Measurements from ENCODE around the gene MRPL22.
A peak's percentile ranks its signal among the peaks of the same experiment; 100 is the strongest.
"Not testable (repeated sequence)": the region's sequence is repeated elsewhere in the genome, so short reads cannot be mapped to it uniquely, and the experiment has no call there.

The MRPL22 gene

GRCh38 chr5:154993461-154993860, 52.6 kb downstream of the MRPL22 start:
- DNase-seq (ENCODE audit: low read depth in 4 of 4, low spot score in 1 of 4): no peak

GRCh38 chr5:154995679-154996078, 54.8 kb downstream of the MRPL22 start:
- DNase-seq (ENCODE audit: low read depth in 4 of 4, low spot score in 1 of 4): no peak

GRCh38 chr5:154997746-154998145, 56.9 kb downstream of the MRPL22 start:
- no peak for DNase-seq (ENCODE audit: low read depth in 4 of 4, low spot score in 1 of 4)

GRCh38 chr5:154999865-155000264, 59.0 kb downstream of the MRPL22 start:
- DNase-seq (ENCODE audit: low read depth in 4 of 4, low spot score in 1 of 4): no peak

GRCh38 chr5:155001523-155001922, 60.6 kb downstream of the MRPL22 start:
- DNase-seq (ENCODE audit: low read depth in 4 of 4, low spot score in 1 of 4): no peak

GRCh38 chr5:155002722-155003121, 61.8 kb downstream of the MRPL22 start:
- DNase-seq (ENCODE audit: low read depth in 4 of 4, low spot score in 1 of 4): not testable (repeated sequence)

GRCh38 chr5:155004138-155004744, 63.4 kb downstream of the MRPL22 start:
- DNase-seq (ENCODE audit: low read depth in 4 of 4, low spot score in 1 of 4): peak in 1 of 4 experiments; percentile 8

- not testable (repeated sequence) for DNase-seq (ENCODE audit: low read depth in 4 of 4, low spot score in 1 of 4)
These were observed 65.4 kb downstream of the MRPL22 start for GRCh38 chr5:155006265-155006664.

GRCh38 chr5:155008669-155009068, 67.8 kb downstream of the MRPL22 start:
- no peak for DNase-seq (ENCODE audit: low read depth in 4 of 4, low spot score in 1 of 4)

- DNase-seq (ENCODE audit: low read depth in 4 of 4, low spot score in 1 of 4): no peak
These were observed 70.0 kb downstream of the MRPL22 start for GRCh38 chr5:155010881-155011280.

GRCh38 chr5:155013526-155013925, 72.7 kb downstream of the MRPL22 start, which contains the start of gene KIF4B:
Gene KIF4B (plus strand): TSS chr5:155013755. CDS start chr5:155013860, 105 bp downstream.
- no peak for DNase-seq (ENCODE audit: low read depth in 4 of 4, low spot score in 1 of 4)

GRCh38 chr5:155015239-155015638, 74.4 kb downstream of the MRPL22 start:
- no peak for DNase-seq (ENCODE audit: low read depth in 4 of 4, low spot score in 1 of 4)

GRCh38 chr5:155017610-155018009, 76.7 kb downstream of the MRPL22 start:
- no peak for DNase-seq (ENCODE audit: low read depth in 4 of 4, low spot score in 1 of 4)

Measured in stimulated activated CD4-positive, alpha-beta T cell treated with anti-CD3 and anti-CD28 coated beads, Interleukin-1b, Interleukin-23, amount 100 ng/mL, for 24 hours (primary cell).